Raji (cell line): ENCODE measurements around the gene PDLIM4.

Source experiments
- POLR2A ChIP-seq: IDR thresholded peaks from 2 replicates; pipeline ENCODE4 v1.6.1; 2011; ENCODE audit warnings: low read depth, low read length, control low read depth; ENCODE audit not compliant: insufficient read depth

PDLIM4 gene

DNA sequence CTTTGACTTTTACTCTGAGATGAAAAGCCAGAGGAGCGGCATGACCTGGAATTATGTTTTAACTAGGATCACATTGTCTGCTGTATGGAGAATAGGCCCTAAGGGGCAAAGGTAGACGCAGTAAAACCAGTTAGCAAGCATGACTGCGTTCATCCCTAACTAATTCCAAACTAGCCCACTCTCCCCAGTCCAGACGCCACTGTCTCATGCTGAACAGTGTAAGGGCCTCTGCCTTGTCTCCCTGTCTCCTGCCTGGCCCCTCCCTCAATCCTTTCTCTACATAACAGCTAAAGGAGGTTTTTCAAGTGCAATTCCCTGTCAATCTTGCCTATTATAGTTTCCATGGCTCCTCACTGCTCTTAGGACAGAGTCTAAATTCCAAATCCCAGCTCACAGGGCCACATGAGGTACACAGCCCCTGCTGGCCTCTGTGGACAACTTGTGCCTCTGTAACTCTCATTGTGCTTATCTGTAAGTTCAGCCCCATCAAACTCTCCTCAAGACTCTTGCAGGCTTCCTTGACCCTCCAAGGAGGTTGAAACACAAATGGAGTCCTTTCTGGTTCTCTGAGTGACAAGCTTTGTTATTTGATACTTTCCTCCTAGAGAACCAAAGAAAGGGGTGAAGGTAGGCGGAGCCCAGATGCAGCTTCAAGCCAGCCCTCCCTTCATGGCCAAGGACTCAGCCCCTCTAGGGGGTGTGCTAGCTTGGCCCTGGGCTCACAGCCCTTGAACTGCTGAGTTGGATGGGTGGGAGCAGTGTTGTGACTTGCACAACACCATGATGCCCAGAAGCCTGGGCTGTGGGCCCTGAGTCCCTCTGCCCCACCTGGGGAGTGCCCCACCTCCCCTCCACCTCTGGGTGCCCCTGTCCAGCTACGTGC, 20.7 kb downstream of the PDLIM4 start:
- TF ChIP-seq POLR2A, result no peak

DNA sequence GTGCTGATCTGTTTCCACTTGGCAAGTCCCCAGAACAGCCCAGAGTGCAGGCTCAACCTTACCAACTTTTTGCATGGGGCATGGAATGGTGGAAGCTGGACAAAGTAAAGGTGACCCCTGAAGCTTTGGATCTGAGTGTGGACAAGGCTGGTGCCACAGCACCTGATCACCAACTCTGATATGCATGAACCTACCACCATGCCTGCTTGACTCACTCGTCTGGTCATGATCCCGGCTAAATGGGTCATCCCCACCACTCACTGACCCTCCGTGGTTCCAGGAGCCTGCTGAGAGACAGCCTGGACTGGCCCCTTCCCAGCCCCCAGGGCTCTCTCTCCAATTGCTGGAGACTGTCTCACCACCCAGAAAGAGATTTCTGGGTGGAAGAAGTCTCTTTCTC, 22.3 kb downstream of the PDLIM4 start:
- no peak for TF ChIP-seq POLR2A

DNA sequence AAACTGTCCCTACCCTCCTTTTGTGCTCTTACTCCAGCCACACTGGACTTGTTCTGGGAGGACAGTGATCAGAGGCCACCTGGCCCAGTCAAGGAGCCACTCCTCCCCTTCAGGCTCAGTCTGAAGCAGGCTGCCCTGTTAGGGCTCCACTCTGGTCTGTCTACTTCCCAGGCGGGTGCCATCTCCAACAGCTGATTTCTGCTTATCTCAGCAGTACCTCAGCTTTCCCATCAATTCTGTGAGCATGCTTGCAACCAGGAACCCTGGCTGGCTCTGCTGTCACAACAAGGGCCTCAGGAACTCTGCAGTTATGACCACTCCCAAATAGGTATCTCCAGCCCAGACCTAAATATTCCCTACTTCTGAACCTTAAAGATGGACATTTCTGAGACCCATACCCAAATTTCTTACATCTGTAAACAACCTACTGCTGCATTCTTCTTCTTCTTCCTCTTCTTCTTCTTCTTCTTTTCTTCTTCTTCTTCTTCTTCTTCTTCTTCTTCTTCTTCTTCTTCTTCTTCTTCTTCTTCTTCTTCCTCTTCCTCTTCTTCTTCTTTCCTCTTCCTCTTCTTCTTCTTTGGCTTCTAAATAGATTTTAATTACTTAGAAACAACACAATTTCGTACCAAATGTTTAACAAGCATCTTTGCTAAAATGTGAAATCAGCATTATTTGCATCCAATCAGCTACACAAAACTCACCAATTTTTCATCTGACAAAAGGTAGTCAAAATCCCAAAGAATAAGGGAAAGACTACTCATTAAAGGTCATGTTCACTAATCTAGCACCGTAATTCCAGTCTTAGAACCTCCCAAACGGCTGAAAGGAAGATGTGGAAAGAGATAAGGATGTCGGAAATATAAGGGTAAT, 23.1 kb downstream of the PDLIM4 start:
- no peak for TF ChIP-seq POLR2A

DNA sequence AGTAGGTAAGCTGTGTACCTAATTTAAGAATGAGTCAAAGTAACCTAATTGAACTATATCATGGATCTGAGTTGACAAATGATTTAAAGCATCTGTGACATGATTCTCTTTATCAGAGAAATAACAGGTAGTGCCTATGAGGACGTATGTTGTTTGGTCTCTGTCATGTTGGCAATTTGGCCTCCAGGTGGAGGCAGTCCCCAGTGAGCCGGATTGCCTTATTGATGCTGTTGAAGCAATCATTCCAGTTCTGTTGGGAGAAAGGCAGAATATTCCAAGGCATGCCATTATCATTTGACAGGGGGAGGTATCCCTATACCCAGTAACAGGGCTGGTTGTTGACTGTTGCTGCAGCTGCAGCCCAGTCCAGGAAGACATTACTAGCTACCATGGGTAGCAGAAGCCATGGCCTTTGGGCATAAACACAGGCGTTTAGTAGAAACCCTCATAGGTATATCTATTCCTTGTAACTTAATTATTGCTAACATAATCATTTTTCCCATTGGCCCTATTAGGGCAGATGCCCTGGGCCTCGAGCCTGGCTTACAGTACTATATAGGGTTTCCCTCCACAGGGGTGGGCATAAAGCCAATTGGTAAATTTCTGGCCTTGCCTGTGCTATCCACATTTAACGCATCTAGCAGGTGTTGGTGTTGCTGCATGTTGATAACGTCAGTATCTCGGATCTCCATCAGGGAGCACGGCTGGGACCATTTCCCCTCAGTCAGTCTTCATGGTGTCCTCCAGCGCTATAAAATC, 24.5 kb downstream of the PDLIM4 start:
- TF ChIP-seq POLR2A, result no peak

DNA sequence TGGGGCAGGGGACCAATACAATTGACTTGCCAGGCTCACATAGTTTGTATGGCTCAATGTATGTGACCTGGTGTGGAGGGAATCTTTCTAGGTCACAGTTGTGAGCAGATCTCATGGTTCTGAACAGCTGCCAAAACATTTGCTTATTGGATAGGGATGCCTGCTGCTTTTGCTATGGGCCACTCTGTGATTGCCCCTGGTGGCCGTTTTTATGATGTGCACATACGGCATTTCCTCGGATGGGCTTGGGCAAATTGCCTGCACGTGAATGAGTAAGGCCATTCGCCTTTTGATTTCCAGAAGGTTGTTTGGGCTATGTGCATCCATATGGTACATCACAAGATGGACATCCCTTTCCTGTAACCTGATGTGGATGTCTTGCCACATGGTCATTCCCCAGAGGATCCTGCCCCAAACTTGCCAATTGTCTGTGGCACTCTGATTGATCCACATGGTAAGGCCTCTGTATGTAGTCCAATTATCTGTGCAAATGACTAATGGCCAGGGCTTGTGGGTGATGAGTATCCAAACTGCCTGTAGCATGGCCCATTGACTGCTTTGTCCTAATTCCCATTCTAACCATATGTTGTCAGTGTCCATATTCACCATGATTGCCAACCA, 26.0 kb downstream of the PDLIM4 start:
- no peak for TF ChIP-seq POLR2A

DNA sequence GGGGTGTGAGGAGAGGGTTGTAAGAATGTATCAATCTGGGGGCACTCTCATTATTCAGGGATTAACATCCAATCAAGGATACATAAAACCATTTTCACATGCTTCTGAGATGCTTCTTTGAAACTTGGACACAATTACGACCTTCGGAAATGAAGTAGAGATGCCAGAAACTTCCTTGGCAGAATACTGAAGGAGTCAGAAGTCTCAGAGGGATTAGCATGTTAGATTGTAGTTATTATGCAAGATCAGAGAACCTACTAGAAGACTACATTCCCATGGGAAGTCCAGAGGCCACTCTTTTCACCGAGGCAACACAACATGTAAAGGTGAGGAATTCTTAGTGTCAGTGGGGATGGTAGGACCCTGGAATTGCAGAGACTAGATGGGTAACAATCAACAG, 31.6 kb downstream of the PDLIM4 start:
- no peak for TF ChIP-seq POLR2A

DNA sequence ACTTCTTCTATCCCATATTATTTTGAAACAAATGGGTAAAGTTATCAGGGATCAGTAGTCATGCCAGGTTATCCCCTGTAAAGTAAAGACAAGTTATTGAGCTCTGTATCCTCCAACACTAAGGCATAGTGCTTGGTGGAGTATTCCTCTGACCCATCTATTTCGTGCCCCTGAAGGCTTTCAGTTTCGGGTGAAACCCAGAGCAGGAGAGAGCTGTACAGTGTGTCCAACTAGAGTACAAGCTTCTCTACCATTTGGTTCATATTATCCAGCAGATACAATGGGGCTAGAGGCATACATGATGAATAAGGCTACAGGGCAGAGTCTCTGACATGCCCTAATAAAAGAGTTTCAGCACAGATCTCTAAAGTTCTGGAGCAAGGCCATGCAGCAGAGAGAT, 33.5 kb downstream of the PDLIM4 start:
- TF ChIP-seq POLR2A, result no peak

DNA sequence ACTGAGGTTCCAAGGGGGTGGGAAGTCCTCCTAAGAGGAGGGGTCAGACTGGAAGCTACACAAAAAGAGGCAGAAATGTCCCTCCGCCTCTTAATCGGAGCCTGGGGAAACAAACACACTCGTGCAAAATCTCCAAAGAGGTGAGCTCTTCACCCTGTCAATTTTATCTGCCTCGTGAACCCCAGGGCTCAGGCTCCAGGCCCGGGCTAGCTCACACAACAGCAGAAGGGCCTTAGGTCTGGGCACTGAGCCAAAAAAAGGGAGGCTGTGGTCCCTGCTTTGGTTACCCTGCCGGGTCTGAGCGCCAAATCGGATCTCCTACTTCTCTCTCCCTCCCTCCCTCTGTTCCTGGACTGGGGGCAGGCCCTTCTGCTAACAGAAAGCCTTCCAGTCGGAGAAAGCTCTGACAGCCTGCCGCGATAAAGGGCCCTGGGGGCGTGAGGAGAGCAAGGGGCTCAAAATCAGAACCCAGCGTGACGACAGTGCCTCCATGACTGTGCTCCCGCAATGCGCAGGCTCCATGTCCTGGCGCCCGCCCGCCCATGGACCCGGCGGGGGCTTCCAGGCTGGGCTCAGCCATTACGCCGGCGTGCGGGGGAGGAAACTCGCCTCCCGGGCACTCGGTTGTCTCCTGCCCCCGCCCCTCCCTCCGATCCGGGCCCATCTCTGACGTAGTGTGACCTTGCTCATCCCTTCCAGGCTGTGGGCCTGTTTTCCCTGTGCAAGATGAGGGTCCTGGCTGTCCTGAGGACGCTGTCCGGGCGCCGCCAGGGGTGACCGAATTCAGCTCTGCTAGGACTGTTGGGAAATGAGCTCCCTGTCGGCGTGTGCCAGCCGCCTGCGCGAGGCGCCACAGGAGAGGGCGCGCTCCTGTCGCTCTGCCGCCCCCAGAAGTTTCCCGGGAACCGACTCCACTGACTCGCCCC, 35.8 kb downstream of the PDLIM4 start:
- TF ChIP-seq POLR2A, result peak; percentile 7; the same call in 1 of the 2 replicates

DNA sequence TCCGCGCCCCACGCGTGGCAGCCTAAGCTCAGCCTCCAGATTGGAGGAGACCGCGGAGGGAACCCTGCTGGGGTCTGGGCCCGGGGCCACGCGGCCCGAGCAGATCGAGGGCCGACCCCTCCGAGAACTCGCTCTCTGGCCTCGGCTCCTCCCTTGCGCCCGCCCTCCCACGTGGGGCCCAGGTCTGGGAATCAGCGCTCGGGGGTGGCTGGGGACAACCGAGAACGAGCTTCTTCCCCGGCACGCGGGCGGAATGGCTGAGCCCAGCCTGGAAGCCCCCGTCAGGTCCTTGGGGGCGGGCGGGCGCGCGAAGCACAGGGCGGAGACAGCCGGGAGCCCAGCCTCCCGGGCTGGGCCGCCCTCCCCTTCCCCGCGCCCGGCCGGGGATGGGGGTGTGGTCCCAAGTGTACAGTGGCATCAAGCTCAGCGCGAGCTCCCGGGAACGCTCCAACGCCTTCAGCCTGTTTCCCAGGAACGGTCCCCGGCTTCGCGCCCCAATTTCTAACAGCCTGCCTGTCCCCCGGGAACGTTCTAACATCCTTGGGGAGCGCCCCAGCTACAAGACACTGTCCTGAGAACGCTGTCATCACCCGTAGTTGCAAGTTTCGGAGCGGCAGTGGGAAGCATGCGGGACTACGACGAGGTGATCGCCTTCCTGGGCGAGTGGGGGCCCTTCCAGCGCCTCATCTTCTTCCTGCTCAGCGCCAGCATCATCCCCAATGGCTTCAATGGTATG, 36.7 kb downstream of the PDLIM4 start, which contains the start of gene SLC22A4:
Gene SLC22A4, plus strand, starts transcription at position 403 of the 736 bp plus-strand sequence. Its CDS starts 223 bp downstream, at position 626.
- 0 out of 2 replicates have a peak, but pooled peaks have one; percentile 50 for TF ChIP-seq POLR2A

DNA sequence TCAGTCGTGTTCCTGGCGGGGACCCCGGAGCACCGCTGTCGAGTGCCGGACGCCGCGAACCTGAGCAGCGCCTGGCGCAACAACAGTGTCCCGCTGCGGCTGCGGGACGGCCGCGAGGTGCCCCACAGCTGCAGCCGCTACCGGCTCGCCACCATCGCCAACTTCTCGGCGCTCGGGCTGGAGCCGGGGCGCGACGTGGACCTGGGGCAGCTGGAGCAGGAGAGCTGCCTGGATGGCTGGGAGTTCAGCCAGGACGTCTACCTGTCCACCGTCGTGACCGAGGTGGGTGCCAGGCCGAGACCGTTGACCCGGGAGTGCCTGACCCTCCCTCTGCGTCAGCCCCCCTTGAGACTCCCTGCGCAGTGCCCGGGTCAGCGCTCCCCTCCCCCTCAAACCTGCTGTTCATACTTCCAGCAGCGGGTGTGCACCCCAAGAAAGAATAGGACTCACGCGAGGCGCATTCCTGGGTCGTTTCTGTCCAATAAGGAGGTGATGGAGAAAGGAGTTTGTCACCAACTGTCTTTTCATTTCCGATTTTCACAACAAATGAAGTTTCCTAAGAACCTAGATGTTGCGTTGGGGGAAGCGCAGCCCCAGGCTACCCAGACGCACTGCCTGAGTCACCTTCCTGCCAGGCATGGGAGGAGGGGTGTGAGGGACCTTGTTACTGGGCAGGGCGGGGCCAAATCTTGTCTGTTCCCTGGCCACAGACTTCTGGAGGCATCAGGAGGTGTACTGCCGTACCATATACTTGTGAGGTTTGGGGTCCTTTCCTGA, 37.4 kb downstream of the PDLIM4 start:
- TF ChIP-seq POLR2A, result no peak

DNA sequence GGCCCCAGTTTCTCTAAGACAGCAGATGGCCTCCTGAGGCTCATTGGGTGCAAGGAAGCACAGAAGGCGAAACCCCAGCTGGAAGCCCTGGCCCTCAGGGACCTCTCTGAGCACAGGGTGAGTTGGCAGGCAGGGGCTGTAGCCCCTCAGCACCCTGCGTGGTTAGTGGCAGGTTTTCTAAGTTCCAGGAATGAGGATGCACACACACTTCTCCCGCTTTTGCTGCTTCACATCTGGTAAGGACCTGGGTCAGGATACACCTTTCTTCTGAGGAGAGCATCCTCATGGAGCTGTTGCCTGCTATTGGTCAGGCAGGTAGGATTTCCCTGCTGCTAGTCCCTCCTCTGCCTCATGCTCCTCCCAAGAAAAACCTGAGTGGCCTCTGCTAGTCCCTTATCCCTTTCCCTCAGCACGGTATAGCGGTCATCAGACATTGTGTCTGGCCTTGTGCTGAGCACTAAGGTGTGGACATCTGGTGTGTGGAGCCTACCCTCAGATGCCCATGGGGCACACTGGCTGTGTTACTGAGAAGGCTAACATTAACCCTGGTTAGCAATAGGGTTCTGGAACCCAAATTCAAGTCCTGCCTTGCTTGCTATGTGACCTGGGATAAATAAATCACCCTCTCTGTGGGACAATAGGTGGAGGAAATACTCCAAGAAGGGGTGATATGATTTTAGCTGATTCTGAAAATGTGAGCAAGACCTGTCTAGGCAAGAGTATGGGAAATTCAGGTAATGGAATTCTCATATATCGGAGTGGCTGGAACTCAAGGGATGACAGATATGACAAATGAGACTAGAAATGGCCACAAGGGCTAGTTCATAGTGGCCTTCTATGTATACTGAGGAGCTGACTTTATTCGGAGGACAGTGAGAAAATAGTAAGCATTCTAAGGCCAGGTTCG, 38.3 kb downstream of the PDLIM4 start:
- TF ChIP-seq POLR2A, result no peak

DNA sequence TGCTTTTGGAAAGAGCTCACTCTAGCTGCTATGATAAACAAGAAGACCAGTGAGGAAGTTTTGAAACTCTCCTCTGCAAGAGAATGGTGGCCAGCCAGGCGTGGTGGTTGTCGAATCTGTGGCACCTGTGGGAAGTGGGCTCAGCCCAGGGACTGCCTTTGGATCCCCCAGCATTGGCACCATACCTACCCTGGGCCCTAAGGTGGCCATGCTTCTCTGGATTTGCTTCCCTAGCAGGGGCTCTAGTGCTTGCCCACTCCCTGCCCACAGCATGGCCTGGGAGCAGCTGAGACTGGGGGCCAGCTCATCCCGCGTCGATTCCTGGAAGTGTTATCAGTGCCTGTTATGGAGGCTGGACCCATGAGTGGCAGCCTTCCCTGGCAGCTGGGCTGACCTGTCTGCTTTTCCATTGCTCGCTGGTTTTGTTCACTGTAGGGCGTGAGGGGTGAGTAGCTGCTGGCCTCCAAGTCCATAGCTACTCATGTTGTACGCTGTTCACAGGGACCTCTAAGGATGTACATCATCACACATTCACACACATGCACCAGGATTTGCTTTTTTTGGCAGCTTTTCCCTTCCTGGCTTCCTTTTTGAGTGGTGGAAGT, 39.0 kb downstream of the PDLIM4 start:
- no peak for TF ChIP-seq POLR2A
